GM12878 (cell line): ENCODE measurements around the gene TEX9. TPM values are rescaled to one million over a fixed set of nuclear protein-coding genes. Genes with fewer than 3 reads are reported as not detected.

Experiments
- ATAC-seq: fragments of 200-7000 bp; cut with Tn5 transposase; 3 replicates; pipeline ENCODE4 v1.9.1; 2020; ENCODE audit warnings: mild to moderate bottlenecking, moderate library complexity
- BruUV-seq: library from RNA; stranded (reverse); fragments of 400-500 nt; replicated peaks from 2 replicates; lab custom pipeline; 2021; lab: Mats Ljungman, UMichigan
- CTCF ChIA-PET: fragments of 300-600 bp; sonication (Branson Sonifier 250); formaldehyde crosslinking; extraction: SDS; loops from one replicate; lab custom pipeline; 2021; ENCODE audit warnings: inconsistent platforms; lab: Yijun Ruan, JAX
- POLR2A ChIA-PET: fragments of 350-600 bp; formaldehyde crosslinking; extraction: SDS; loops from one replicate; lab custom pipeline; 2021; ENCODE audit warnings: inconsistent platforms; lab: Charles Lee
- RAD21 ChIA-PET: fragments of 300-600 bp; sonication (Branson Sonifier 250); formaldehyde crosslinking; loops from one replicate; lab custom pipeline; 2023; ENCODE audit warnings: antibody characterized with exemption; ENCODE audit not compliant: unreplicated experiment; lab: Charles Lee
- SMC1A ChIA-PET: fragments of 300-600 bp; sonication (Branson Sonifier 250); formaldehyde crosslinking; loops from one replicate; lab custom pipeline; 2023; ENCODE audit not compliant: unreplicated experiment, uncharacterized antibody; lab: Charles Lee
- DNase-seq: peaks from one replicate; pipeline ENCODE4 v3.0.0-alpha.2; 2011; ENCODE audit warnings: low read depth, low spot score
- FAIRE-seq: peaks from 3 replicates; lab custom pipeline; 2011; peaks lifted over from hg19 to GRCh38; lab: Jason Lieb, UNC
- H2AFZ ChIP-seq: 2 replicates; pipeline ENCODE4 v1.6.0; 2011; ENCODE audit warnings: low read depth, low read length, control low read depth; ENCODE audit not compliant: control insufficient read depth
- H3K27ac ChIP-seq: 2 replicates; pipeline ENCODE4 v1.5.1; 2011; ENCODE audit warnings: control low read depth; ENCODE audit not compliant: control insufficient read depth, insufficient read depth
- H3K27me3 ChIP-seq, 2 experiments: replicated peaks in 1 of 2; 2 replicates each; pipeline versions ENCODE4 v1.6.0 to v1.6.1; 2011; ENCODE audit warnings: low read length in 1 of 2; ENCODE audit not compliant: control insufficient read depth in 2 of 2, insufficient read depth in 2 of 2
- H3K36me3 ChIP-seq, 2 experiments: 2 replicates each; pipeline ENCODE4 v1.5.1; 2011; ENCODE audit warnings: low read length in 1 of 2; ENCODE audit not compliant: control insufficient read depth in 2 of 2, insufficient read depth in 2 of 2
- H3K4me1 ChIP-seq: 2 replicates; pipeline ENCODE4 v1.6.1; 2011; ENCODE audit warnings: mild to moderate bottlenecking, low read length, moderate library complexity, mixed read lengths; ENCODE audit not compliant: control insufficient read depth, insufficient read depth
- H3K4me2 ChIP-seq: 2 replicates; pipeline ENCODE4 v1.6.0; 2011; ENCODE audit warnings: control low read depth; ENCODE audit not compliant: control insufficient read depth, insufficient read depth
- H3K4me3 ChIP-seq: fragments of 200-600 bp; sonication (generic); 2 replicates; pipeline ENCODE4 v1.5.1; 2016
- H3K79me2 ChIP-seq: 2 replicates; pipeline ENCODE4 v1.6.0; 2011; ENCODE audit warnings: low read length; ENCODE audit not compliant: control insufficient read depth, insufficient read depth
- H3K9ac ChIP-seq: 2 replicates; pipeline ENCODE4 v1.8.0; 2011; ENCODE audit warnings: low read length, control low read depth, mixed read lengths; ENCODE audit not compliant: control insufficient read depth, insufficient read depth
- H3K9me3 ChIP-seq: replicated peaks from 3 replicates; pipeline ENCODE4 v1.5.1; 2011; ENCODE audit warnings: mild to moderate bottlenecking, low read length; ENCODE audit not compliant: control insufficient read depth, insufficient read depth
- H4K20me1 ChIP-seq: 2 replicates; pipeline ENCODE4 v1.6.0; 2011; ENCODE audit not compliant: control insufficient read depth, insufficient read depth
- BCL11A ChIP-seq: IDR thresholded peaks from 2 replicates; pipeline ENCODE4 v1.6.1; 2011; ENCODE audit warnings: low read depth, low read length
- BCL3 ChIP-seq: IDR thresholded peaks from 2 replicates; pipeline ENCODE4 v1.6.1; 2011; ENCODE audit warnings: borderline replicate concordance, low read depth, mild to moderate bottlenecking, moderate library complexity, low read length; ENCODE audit not compliant: insufficient read depth, poor library complexity, severe bottlenecking
- BMI1 ChIP-seq: fragments of 450-650 bp; IDR thresholded peaks from 2 replicates; pipeline ENCODE4 v1.6.1; 2016; ENCODE audit warnings: mild to moderate bottlenecking, moderate library complexity, borderline replicate concordance
- CHD2 ChIP-seq: IDR thresholded peaks from 2 replicates; pipeline ENCODE4 v1.6.1; 2011; ENCODE audit warnings: low read depth, low read length, improper control_type of control experiment, borderline replicate concordance
- FOXM1 ChIP-seq: IDR thresholded peaks from 2 replicates; pipeline ENCODE4 v1.6.1; 2012; ENCODE audit warnings: low read depth, mild to moderate bottlenecking, inconsistent platforms, low read length, moderate library complexity
- IRF5 ChIP-seq: fragments of 450-650 bp; IDR thresholded peaks from 2 replicates; pipeline ENCODE4 v1.6.1; 2017; ENCODE audit warnings: borderline replicate concordance
- JUNB ChIP-seq: IDR thresholded peaks from 2 replicates; pipeline ENCODE4 v1.6.1; 2016; ENCODE audit warnings: antibody characterized with exemption, mild to moderate bottlenecking
- MAX ChIP-seq: IDR thresholded peaks from 2 replicates; pipeline ENCODE4 v1.6.1; 2012; ENCODE audit warnings: low read depth, low read length, improper control_type of control experiment
- NFIC ChIP-seq: IDR thresholded peaks from 2 replicates; pipeline ENCODE4 v1.6.1; 2012; ENCODE audit warnings: low read depth, mild to moderate bottlenecking, inconsistent platforms, low read length, moderate library complexity
- NR2C1 ChIP-seq: fragments of 450-650 bp; IDR thresholded peaks from 2 replicates; pipeline ENCODE4 v1.6.1; 2017; ENCODE audit warnings: antibody characterized with exemption, mild to moderate bottlenecking, moderate library complexity
- NR2C2 ChIP-seq: IDR thresholded peaks from 2 replicates; pipeline ENCODE4 v1.6.1; 2011; ENCODE audit warnings: borderline replicate concordance, low read depth; ENCODE audit not compliant: control insufficient read depth, insufficient read length
- NRF1 ChIP-seq: conservative IDR thresholded peaks from 2 replicates; pipeline ENCODE4 v1.6.1; 2011; ENCODE audit warnings: mild to moderate bottlenecking, low read depth, low read length, improper control_type of control experiment
- RUNX3 ChIP-seq: IDR thresholded peaks from 2 replicates; pipeline ENCODE4 v1.6.1; 2012; ENCODE audit warnings: low read length, inconsistent platforms
- USF2 ChIP-seq: IDR thresholded peaks from 2 replicates; pipeline ENCODE4 v1.6.1; 2011; ENCODE audit warnings: low read depth, low read length, improper control_type of control experiment, borderline replicate concordance
- YY1 ChIP-seq: IDR thresholded peaks from 2 replicates; pipeline ENCODE4 v1.6.1; 2011; ENCODE audit warnings: low read depth, mild to moderate bottlenecking, low read length
- WGBS: methylation state at CpG from one replicate; pipeline ENCODE4 v1.1.6; 2016; ENCODE audit warnings: low lambda C conversion rate; ENCODE audit not compliant: insufficient replicate concordance, insufficient coverage; ENCODE audit errors: missing lambda C conversion rate; 5-methylcytosine and 5-hydroxymethylcytosine counted together
- in situ Hi-C: fragments of 300-500 bp; cut with MboI; formaldehyde crosslinking; loops from 9 replicates; pipeline ENCODE4 v1.14.3; 2018; ENCODE audit warnings: mixed read lengths
- intact Hi-C: fragments of 100-400 bp; cut with micrococcal nuclease; formaldehyde crosslinking; loops from one replicate; pipeline ENCODE4 v1.14.2; 2022; ENCODE audit not compliant: unreplicated experiment
- polyA plus RNA-seq, 11 experiments: library from polyadenylated mRNA; depleted of rRNA in 4 of 11; unstranded in 6 of 11; stranded (reverse) in 5 of 11; fragments of >200 nt; fragmentation: Nextera tagmentation in 4 of 11; fragmentation: Illumina TruSeq in 1 of 11; extraction: Ambion mirVana in 4 of 11; extraction: Trizol in 1 of 11; gene quantifications; 1 replicate in 1 of 11; 2 replicates in 10 of 11; pipeline versions ENCODE4 v1.2.1 to v1.2.3, GENCODE V29; 2011 to 2016; ENCODE audit warnings: inconsistent platforms in 2 of 11, missing spikeins in 2 of 11, low read depth in 1 of 11
- total RNA-seq, 4 experiments: library from RNA; depleted of rRNA in 3 of 4; stranded (reverse); fragments of >200 nt in 3 of 4; fragmentation: Illumina TruSeq in 1 of 4; extraction: Trizol in 1 of 4; gene quantifications; 2 replicates each; pipeline versions ENCODE4 v1.2.1 to v1.2.3, GENCODE V29; 2013 to 2021

The TEX9 gene
- total and polyA plus RNA-seq, 10 of the 15 experiments (the other 5 are each of a cell fraction or from before 2014, with no cell fraction given), result 9.0 to 155 (median 70.0) TPM

GRCh38 chr15:56353119-56353518, 12.1 kb upstream of the TEX9 start:
- DNase-seq (no peak), ATAC-seq (no peak), FAIRE-seq (no peak)
- in situ Hi-C loops, result no loop called here
- RAD21 ChIA-PET, result no interaction called here
- SMC1A ChIA-PET, result interaction anchor here (1.0 kb wide), 1 partner anchor 58 kb away, joined by 3 read pairs; no protein-coding TSS in a partner anchor
- POLR2A ChIA-PET, result no interaction called here
- Histone ChIP-seq H3K4me2 (no peak overlapping the region), H3K36me3 (no peaks in the 10 kb centered on the region), H3K27ac (no peak overlapping the region), H3K9me3 (no peaks in the 10 kb centered on the region), H3K79me2 (no peaks in the 10 kb centered on the region), H3K27me3 (no peaks in the 10 kb centered on the region), H4K20me1 (no peaks in the 10 kb centered on the region), H3K4me3 (no peak overlapping the region), H2AFZ (no peak overlapping the region), H3K9ac (no peak overlapping the region), H3K4me1 (0 out of 2 replicates have a peak, but pooled peaks cover 3% of the 10 kb centered on the region)
- 0% methylated on average over 1 of the region's 1 CpG for WGBS
- TF ChIP-seq NR2C2 (no peak), JUNB (peak; percentile 56), USF2 (no peak), CHD2 (no peak), MAX (no peak), BCL3 (no peak), FOXM1 (peak; percentile 50; the same call in 1 of the 2 replicates), NFIC (peak; percentile 83; the same call in 1 of the 2 replicates), YY1 (no peak), BCL11A (no peak), NRF1 (no peak), NR2C1 (no peak), BMI1 (no peak), IRF5 (no peak), RUNX3 (peak; percentile 54; the same call in 1 of the 2 replicates)
- CTCF ChIA-PET, result interaction anchor here (0.9 kb wide), 1 partner anchor 15 kb away, joined by 3 read pairs; no protein-coding TSS in a partner anchor
- intact Hi-C loops, result no loop called here
- no TSS peak for BruUV-seq
